Adrenal gland (tissue), 12 donors: ENCODE results near the gene PSG5. TPM values are rescaled to one million over a fixed set of nuclear protein-coding genes. Genes with fewer than 3 reads are reported as not detected.
"Not testable (repeated sequence)": the region's sequence is repeated elsewhere in the genome, so short reads cannot be mapped to it uniquely, and the experiment has no call there.

Experiments
- DNase-seq, 7 donors: peaks; one replicate each; pipeline ENCODE4 v3.0.0-alpha.2; 2019 to 2020
- H3K27ac ChIP-seq, 5 donors: fragments of 200-600 bp; sonication (generic) in 4 of 5; 1 replicate in 3 of 5; 2 replicates in 2 of 5; pipeline versions ENCODE4 v1.5.1 to v1.8.0; 2016 to 2020; ENCODE audit warnings: mild to moderate bottlenecking in 1 of 5
- H3K27me3 ChIP-seq: fragments of 200-600 bp; 2 replicates; pipeline ENCODE4 v1.8.0; 2021
- H3K36me3 ChIP-seq, 2 donors: fragments of 200-600 bp; replicated peaks in 1 of 2; 1 replicate in 1 of 2; 2 replicates in 1 of 2; pipeline versions ENCODE4 v1.5.1 to v1.8.0; 2018 to 2022
- H3K4me1 ChIP-seq, 2 donors: fragments of 200-600 bp; replicated peaks in 1 of 2; 1 replicate in 1 of 2; 2 replicates in 1 of 2; pipeline versions ENCODE4 v1.5.1 to v1.8.0; 2018 to 2021
- H3K4me3 ChIP-seq, 4 donors: fragments of 200-600 bp; sonication (generic) in 3 of 4; one replicate each; pipeline ENCODE4 v1.5.1; 2016 to 2018
- H3K9me3 ChIP-seq, 3 donors: fragments of 200-600 bp; sonication (generic) in 1 of 3; replicated peaks in 1 of 3; 1 replicate in 2 of 3; 2 replicates in 1 of 3; pipeline versions ENCODE4 v1.5.1 to v1.8.0; 2016 to 2021
- POLR2A ChIP-seq, 2 donors: fragments of 450-650 bp; IDR thresholded peaks; one replicate each; pipeline ENCODE4 v1.6.1; 2017; ENCODE audit warnings: antibody characterized with exemption in 2 of 2, mild to moderate bottlenecking in 2 of 2, moderate library complexity in 1 of 2
- WGBS, 4 donors: extraction: QIAGEN DNeasy Blood & Tissue Kit in 2 of 4; methylation state at CpG; one replicate each; pipeline versions ENCODE4 v1.1.5 to v1.1.7; 2013 to 2017; 5-methylcytosine and 5-hydroxymethylcytosine counted together
- intact Hi-C, 2 donors: fragments of 100-400 bp; cut with DNase I; formaldehyde crosslinking; loops; one replicate each; pipeline versions ENCODE4 v1.14.1 to v1.15.0; 2022 to 2023
- polyA plus RNA-seq, 3 donors: library from polyadenylated mRNA; stranded (reverse); fragments of 200-250 nt in 2 of 3; fragments of 350-450 nt in 1 of 3; fragmentation: Illumina TruSeq in 1 of 3; extraction: RNeasy Lipid Tissue Mini Kit (QIAGEN cat#74804) in 1 of 3; gene quantifications; one replicate each; pipeline ENCODE4 v1.2.3, GENCODE V29; 2013 to 2014
- total RNA-seq, 9 donors: library from RNA; depleted of rRNA in 4 of 9; stranded (reverse); fragments of >200 nt in 4 of 9; fragments of 120-200 nt in 1 of 9; fragmentation: NEBNext Ultra II Directional in 1 of 9; extraction: Animal tissue kit (Norgen Biotek cat#: 25700) in 1 of 9; gene quantifications; one replicate each; pipeline versions ENCODE4 v1.1.0 to v1.2.4, GENCODE V29; 2013 to 2023
- TF ChIP-seq, protein P1 (sequence below), 6 experiments: fragments of 450-650 bp in 4 of 6; fragments of 200-600 bp in 2 of 6; sonication (generic) in 1 of 6; IDR thresholded peaks; 1 replicate in 5 of 6; 2 replicates in 1 of 6; pipeline versions ENCODE4 v1.5.1 to v1.8.0; 2016 to 2021; ENCODE audit warnings: antibody characterized with exemption in 6 of 6, mild to moderate bottlenecking in 2 of 6, moderate library complexity in 1 of 6
- donor health status: healthy with polysubstance abuse.
- donor health status: Bipolar disorder and iron deficiency.
- donor health status: DM: yes; HTN: yes; CAD: no.
- donor health status: DM: no; HTN: no; CAD: no.
- donor health status: DM: no; HTN: no; CAD: no.
- donor health status: DM: yes; HTN: yes; CAD: no.

The PSG5 gene
- total and polyA plus RNA-seq, 12 donors: not detected

DNA sequence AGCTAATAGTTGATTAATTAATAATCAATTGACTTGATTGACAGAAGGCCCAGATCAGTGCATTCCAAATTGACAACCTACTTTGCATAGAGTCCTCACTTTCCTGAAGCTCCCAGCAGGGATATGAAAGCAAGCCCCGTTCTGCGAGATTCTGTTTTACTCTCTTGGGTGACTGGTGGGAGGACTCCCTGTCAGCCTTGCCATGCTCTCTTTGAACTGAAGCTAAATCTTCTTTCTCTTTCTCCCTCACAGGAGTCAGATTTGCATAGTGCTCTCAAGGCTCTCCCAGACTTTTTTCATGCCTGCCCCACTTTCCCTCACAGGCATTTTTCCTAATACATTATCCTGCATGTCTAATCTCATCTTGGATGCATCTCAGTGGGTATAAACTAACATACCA is 29.5 kb upstream of the PSG5 start:
- intact Hi-C loops, H3K4me3 ChIP-seq, H3K36me3 ChIP-seq, H3K4me1 ChIP-seq, DNase-seq, H3K27ac ChIP-seq, H3K27me3 ChIP-seq, H3K9me3 ChIP-seq: not testable (repeated sequence)
- WGBS, 4 donors: 21 to 47% (median 34%) methylated on average over 2 of the region's 2 CpGs

DNA sequence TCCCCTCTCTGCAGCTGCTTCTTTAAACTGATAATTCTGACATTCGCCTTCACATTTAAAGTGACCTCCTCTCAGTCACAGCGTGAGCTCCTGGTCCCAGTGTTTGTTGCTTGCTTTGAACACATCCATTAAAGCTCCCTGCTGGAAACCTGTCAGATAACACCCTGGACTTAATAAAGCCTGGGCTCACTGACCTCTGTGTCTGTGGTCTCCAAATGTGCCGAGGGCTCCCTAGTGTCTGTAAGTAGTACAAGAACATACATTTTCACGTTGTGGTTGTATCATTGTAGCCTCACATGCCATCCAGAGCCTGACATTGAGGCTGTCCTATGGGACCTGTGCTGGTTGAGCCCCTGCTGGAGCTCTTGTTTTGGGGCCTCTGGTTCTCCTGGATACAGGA is 21.7 kb upstream of the PSG5 start:
- no peaks in the 10 kb centered on the region for H3K36me3 ChIP-seq
- H3K9me3 ChIP-seq: no peaks in the 10 kb centered on the region
- no peak for DNase-seq
- TF ChIP-seq, protein P1, sequence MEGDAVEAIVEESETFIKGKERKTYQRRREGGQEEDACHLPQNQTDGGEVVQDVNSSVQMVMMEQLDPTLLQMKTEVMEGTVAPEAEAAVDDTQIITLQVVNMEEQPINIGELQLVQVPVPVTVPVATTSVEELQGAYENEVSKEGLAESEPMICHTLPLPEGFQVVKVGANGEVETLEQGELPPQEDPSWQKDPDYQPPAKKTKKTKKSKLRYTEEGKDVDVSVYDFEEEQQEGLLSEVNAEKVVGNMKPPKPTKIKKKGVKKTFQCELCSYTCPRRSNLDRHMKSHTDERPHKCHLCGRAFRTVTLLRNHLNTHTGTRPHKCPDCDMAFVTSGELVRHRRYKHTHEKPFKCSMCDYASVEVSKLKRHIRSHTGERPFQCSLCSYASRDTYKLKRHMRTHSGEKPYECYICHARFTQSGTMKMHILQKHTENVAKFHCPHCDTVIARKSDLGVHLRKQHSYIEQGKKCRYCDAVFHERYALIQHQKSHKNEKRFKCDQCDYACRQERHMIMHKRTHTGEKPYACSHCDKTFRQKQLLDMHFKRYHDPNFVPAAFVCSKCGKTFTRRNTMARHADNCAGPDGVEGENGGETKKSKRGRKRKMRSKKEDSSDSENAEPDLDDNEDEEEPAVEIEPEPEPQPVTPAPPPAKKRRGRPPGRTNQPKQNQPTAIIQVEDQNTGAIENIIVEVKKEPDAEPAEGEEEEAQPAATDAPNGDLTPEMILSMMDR (IDR thresholded peaks at IDR 0.05): no peak
- TF ChIP-seq POLR2A (IDR thresholded peaks at IDR 0.05): no peak
- H3K27me3 ChIP-seq: no peaks in the 10 kb centered on the region
- intact Hi-C loops: no loop called here
- no peaks in the 10 kb centered on the region for H3K4me1 ChIP-seq
- no peak overlapping the region for H3K4me3 ChIP-seq
- 42 to 51% (median 44%) methylated on average over 3 to 4 of the region's 4 CpGs for WGBS, 4 donors
- H3K27ac ChIP-seq: no peak overlapping the region

DNA sequence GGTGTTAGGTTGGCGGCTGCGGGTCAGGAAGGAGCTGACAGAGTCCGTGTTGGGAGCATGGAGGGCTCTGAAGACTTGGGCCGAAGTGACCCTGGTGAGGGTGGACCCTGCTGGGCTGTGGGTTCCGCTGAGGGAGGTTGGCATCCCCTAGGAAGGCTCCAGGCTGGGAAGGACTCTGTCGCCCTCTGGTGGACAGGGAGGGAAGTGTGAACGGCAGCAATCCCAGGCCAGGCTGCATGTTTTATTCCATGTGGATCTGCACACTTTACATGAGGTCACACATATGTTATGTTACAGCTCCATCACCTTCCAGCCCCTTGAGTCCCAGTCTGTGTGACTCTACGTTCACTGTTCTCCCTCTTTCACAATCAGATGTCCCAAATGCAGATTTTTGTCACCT is 20.8 kb upstream of the PSG5 start:
- H3K27ac ChIP-seq, H3K4me1 ChIP-seq, H3K9me3 ChIP-seq, H3K36me3 ChIP-seq, H3K27me3 ChIP-seq, intact Hi-C loops, H3K4me3 ChIP-seq: not testable (repeated sequence)
- TF ChIP-seq, protein P1 (IDR thresholded peaks at IDR 0.05): peak in 4 of 6 experiments; percentile 45 to 60 (median 54)
- WGBS, 4 donors: 29 to 61% (median 41%) methylated on average over 6 to 8 of the region's 8 CpGs
- peak in 4 of 7 donors; percentile 14 to 43 (median 34) for DNase-seq

DNA sequence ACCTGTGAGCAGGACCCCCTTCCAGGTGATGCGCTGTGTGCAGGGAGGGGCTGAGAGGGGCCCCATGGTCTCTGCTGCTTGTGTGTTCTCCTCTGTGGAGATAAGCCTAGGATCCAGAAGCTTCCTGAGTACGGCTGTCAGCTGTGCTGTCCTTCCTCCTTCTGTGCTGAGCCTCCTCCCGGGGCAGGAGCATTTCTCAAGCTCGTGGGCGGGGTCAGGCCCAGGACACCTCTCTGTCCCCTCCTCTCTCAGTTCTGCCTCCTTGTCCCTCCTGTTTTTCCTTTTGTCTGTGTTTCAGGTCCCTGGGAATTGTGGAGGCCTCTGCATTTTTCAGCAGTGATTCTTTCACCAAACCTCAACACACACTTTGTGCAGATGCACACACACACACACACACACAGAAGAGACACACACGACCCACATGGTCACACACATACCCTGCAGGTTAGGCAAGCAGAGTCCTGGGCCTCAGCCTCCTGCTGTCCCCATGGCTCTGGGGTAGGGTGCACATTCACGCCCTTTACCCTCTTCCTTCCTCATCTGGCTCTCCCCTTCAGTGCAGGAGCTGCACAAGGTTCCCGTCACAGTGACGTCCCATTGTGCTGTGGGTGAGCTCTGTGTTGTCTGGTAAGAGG is 19.3 kb upstream of the PSG5 start, which contains the start of gene PSG4:
PSG4 (minus strand) TSS at position 168 of the 635 bp plus-strand sequence; CDS start at position 66, 102 bp downstream.
- H3K4me3 ChIP-seq, H3K36me3 ChIP-seq, H3K27me3 ChIP-seq, H3K9me3 ChIP-seq, H3K27ac ChIP-seq, H3K4me1 ChIP-seq, intact Hi-C loops: not testable (repeated sequence)
- peak in 1 of 7 donors; percentile 15 for DNase-seq
- 49 to 63% (median 54%) methylated on average over 5 to 9 of the region's 9 CpGs for WGBS, 4 donors

DNA sequence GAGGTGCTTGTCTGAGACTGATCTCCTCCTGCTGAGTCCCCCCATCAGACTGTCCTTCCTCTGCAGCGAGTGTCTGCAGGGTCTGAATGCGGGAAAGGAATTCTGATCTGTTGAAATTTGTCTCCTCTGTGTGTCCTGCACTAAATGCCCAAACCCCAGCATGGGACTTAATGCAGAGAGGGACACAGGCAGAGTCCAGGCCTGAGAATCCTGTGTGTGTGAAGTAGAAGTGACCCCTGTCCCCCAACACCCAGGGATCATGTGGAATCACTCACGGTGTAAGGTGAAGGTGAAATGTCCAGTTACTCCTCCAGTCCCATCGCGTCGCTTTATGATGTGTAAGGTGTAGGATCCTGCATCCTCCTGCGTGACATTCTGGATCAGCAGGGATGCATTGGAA is 17.3 kb upstream of the PSG5 start:
- intact Hi-C loops, H3K4me3 ChIP-seq, H3K9me3 ChIP-seq, DNase-seq, H3K36me3 ChIP-seq, H3K27me3 ChIP-seq, H3K27ac ChIP-seq, H3K4me1 ChIP-seq: not testable (repeated sequence)
- 87 to 89% (median 88%) methylated on average over 7 of the region's 7 CpGs for WGBS, 4 donors

DNA sequence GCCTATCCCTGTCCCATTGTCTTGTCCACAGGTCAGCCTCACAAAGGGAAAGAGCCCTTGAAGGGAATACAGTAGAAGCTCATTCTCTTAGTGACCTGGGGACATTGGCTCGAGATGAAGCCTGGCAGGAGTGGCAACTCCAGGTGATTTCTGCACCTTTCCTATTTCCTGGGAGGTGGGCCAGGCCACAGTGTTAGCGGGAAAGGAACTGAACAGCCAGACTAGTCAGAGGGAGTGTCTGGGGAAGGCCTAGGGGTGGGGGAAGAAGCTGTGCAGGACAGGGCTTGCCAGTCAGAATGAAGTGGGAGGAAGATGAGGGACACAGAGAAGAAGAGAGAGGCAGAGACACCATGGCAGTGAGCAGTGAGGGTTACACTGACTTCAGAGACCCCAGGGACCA is 15.6 kb upstream of the PSG5 start:
- peak overlapping the region in 2 of 5 donors; percentile 69 to 76 for H3K27ac ChIP-seq
- WGBS, 4 donors: 54 to 83% (median 71%) methylated on average over 2 of the region's 2 CpGs

DNA sequence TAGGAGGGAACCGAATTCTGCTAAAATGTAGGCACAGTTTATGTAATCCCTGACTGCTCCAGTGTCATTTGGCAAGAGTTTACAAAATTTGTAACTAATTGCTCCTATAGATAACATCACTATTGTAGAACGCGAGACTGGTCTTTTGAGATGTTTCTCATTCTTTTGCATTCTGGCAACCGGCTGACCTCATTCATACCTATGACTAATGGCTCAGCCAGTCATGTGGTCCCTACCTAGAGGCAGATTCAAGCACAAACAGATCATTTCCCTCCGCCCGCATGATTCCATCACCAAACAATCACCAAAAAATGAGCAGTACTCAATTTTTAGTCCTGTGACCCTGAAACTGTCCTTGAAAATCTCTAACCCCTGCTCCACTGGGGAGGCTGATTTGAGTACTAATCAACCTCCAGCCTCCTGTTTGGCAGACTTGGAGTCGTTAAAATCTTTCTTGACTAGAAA is 15.0 kb upstream of the PSG5 start:
- H3K9me3 ChIP-seq, intact Hi-C loops, H3K36me3 ChIP-seq, H3K27me3 ChIP-seq, H3K4me1 ChIP-seq, H3K4me3 ChIP-seq: not testable (repeated sequence)
- 35 to 57% (median 49%) methylated on average over 6 to 7 of the region's 7 CpGs for WGBS, 4 donors
- DNase-seq: peak in 4 of 7 donors; percentile 29 to 59 (median 46)
- peak overlapping the region in 2 of 5 donors; percentile 69 to 76 for H3K27ac ChIP-seq

More for the DNA sequence above, 15.6 kb upstream of the PSG5 start:
- H3K27me3 ChIP-seq, H3K36me3 ChIP-seq, intact Hi-C loops, H3K4me3 ChIP-seq, H3K4me1 ChIP-seq, DNase-seq, H3K9me3 ChIP-seq: not testable (repeated sequence)
